K562 (cell line): ENCODE measurements around the gene PLA2G4A.

Experiments
- ATF4 ChIP-seq: fragments of 450-650 bp; formaldehyde crosslinking; IDR thresholded peaks from 2 replicates; pipeline ENCODE4 v1.4.0; 2022; ENCODE audit warnings: mild to moderate bottlenecking, moderate library complexity
- FIP1L1 ChIP-seq: fragments of 200-400 bp; formaldehyde crosslinking; IDR thresholded peaks from 2 replicates; pipeline ENCODE4 v1.6.1; 2018; ENCODE audit warnings: mild to moderate bottlenecking, low read depth, low read length; ENCODE audit not compliant: poor library complexity, severe bottlenecking
- HMBOX1 ChIP-seq: sonication (generic); IDR thresholded peaks from 2 replicates; pipeline ENCODE4 v1.6.1; 2016
- POLR2AphosphoS5 ChIP-seq: IDR thresholded peaks from 2 replicates; pipeline ENCODE4 v1.6.1; 2011; ENCODE audit warnings: mild to moderate bottlenecking, low read depth, low read length, moderate library complexity; ENCODE audit not compliant: control insufficient read depth, insufficient read depth
- RAD51 ChIP-seq: fragments of 450-650 bp; IDR thresholded peaks from 2 replicates; pipeline ENCODE4 v1.7.1; 2016; ENCODE audit warnings: low read depth, mild to moderate bottlenecking, borderline replicate concordance
- UBTF ChIP-seq, 2 experiments: IDR thresholded peaks; 2 replicates each; pipeline ENCODE4 v1.6.1; 2012; ENCODE audit warnings: improper control_type of control experiment in 2 of 2, low read depth in 2 of 2, low read length in 2 of 2, borderline replicate concordance in 1 of 2

GRCh38 chr1:186987769-186988168, 159.0 kb downstream of the PLA2G4A start:
- TF ChIP-seq RAD51 (no peak), UBTF (IDR thresholded peaks at IDR 0.05; ENCODE audit: borderline replicate concordance in 1 of 2, low read depth in 2 of 2, low read length in 2 of 2) (no peak), POLR2AphosphoS5 (no peak), HMBOX1 (no peak), ATF4 (CRISPR knock-in tag) (no peak), FIP1L1 (no peak)
